HG03439 (cell line): ENCODE data around the gene FOXP1.

Source experiments
- ATAC-seq: cut with Tn5 transposase; IDR thresholded peaks from one replicate; pipeline ENCODE4 v1.9.1; 2021; ENCODE audit warnings: mild to moderate bottlenecking, moderate library complexity; ENCODE audit not compliant: unreplicated experiment

Gene FOXP1

GRCh38 chr3:71120012-71120411 lies 463.5 kb downstream of the FOXP1 start:
- ATAC-seq: no peak

DNA sequence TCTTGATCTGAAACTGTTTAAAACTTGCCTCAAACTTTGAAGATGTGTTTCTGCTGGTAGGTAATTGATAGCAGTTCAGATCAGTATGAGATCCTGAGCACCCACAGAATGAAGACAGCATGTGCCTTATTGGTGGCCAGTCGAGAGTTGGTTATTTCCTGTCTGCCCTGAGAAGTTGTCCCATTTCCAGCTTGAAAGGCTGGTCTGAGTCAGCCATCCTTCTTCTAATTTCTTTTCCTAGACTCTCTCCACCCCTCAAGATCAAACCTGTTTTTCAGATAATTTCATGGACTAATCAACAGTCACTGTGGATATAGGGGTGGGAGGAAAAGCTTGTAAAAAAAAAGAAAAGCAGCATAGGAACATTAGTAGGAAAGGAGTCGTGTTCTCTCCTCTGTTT lies 464.4 kb downstream of the FOXP1 start:
- no peak for ATAC-seq

GRCh38 chr3:71118436-71118835 lies 465.1 kb downstream of the FOXP1 start:
- no peak for ATAC-seq

- ATAC-seq: no peak
Observed at GRCh38 chr3:71117572-71118247, 465.8 kb downstream of the FOXP1 start.

DNA sequence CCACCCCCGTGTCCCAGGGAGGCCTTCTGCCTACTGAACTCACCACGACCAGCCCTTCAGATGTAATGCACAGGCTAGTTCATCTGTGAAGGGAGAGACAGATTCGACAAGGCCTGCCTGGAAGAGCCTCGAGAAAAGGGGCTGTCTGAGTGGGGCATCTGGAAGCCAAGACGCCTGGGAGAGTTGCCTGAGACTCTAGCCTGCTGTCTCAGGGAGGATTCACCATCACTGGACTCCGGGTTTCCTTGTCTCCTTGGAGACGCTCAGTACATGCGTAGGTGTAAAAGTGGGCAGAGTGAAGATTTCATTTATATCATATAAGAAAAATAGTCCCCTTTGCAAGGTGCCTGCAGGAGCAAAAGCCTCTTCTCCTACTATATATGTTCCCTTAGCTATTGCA lies 468.9 kb downstream of the FOXP1 start:
- no peak for ATAC-seq

- no peak for ATAC-seq
Observed at GRCh38 chr3:71112576-71112975, 471.0 kb downstream of the FOXP1 start.

- ATAC-seq: no peak
Observed at GRCh38 chr3:71111784-71112440, 471.6 kb downstream of the FOXP1 start.

DNA sequence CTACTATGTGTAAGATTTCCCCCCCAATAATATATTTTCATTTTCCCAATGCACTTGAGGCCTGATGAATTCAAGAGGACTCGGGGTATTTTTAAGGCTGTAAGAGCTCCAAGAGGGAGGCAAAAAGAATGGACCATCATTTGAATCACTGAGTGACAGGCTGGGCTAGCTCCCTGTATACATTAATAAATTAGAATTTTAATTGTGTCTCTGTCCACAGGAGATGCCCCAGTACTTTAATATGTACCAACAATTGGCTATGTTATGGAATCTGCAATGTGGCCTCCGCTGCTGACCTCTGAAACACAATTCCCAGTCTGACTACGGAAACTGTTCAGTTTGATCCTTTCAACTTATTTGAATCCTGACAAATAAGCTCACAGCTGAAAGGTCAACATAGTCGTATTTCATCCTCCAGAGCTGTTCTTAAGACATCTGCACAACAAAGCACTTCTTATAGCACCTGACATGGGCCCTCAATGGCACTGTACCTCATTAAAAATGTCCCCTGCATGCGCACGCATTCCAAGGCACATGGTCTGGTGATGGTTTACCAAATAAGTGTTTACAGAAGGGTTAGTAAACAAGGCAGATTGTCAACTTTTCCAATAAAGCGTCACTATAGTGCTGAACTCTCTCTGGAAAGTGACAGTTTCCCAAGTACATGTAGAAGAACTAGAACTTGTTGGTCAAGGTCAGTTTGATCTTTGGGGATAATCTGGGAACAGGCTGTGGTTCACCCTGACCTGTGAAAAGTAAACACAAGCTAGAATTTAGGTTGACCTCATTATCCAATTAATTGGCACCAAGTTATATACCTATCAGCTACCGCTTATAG lies 472.9 kb downstream of the FOXP1 start:
- ATAC-seq: no peak

- ATAC-seq: no peak
Observed at GRCh38 chr3:71109977-71110285, 473.6 kb downstream of the FOXP1 start.

GRCh38 chr3:71109241-71109976 lies 474.1 kb downstream of the FOXP1 start:
- ATAC-seq: no peak

DNA sequence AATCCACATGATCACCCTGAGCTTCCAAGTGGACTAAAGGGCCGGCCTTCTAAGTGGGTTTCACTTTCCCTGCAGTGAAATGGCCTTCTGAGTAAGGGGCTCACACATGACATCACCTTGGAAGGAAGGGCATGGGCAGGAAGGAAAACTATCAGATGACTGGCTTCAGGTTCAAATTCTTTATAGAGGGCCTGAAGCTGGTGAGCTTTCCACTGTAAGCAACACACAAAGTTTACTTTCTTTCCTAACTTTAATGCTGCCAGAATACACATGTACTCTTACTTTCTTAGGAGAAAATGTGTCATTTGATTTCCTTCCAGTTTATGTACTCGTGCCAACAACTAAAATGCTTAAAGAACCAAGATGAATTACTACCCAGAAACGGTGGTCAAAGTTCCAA lies 475.6 kb downstream of the FOXP1 start:
- ATAC-seq: no peak

- no peak for ATAC-seq
Observed at GRCh38 chr3:71104976-71105375, 478.6 kb downstream of the FOXP1 start.

GRCh38 chr3:71104556-71104955 lies 479.0 kb downstream of the FOXP1 start:
- no peak for ATAC-seq

- ATAC-seq: no peak
Observed at GRCh38 chr3:71104121-71104541, 479.4 kb downstream of the FOXP1 start.

DNA sequence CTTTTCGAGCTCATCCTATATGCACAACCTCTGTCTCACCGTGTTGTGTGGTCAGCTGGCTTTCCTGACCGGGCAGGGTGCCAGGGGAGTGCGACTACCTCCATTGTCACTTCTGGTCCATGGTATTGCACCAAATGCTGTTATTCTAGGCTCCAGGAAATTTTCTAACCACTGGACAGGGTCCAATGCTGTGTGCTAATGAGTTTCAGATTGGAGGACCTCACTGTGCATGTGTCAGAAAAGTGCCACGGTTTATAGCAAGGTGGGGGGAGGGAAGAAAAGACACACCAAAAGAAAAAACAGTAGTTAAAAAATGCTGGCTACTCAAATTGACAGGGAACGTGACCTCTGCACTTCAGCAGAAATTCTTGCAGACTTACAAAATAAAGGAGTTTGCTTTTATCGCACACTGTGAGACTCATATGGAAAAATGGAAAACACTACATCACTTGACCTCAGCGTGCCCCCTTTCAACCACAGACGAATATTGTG lies 480.1 kb downstream of the FOXP1 start:
- no peak for ATAC-seq

DNA sequence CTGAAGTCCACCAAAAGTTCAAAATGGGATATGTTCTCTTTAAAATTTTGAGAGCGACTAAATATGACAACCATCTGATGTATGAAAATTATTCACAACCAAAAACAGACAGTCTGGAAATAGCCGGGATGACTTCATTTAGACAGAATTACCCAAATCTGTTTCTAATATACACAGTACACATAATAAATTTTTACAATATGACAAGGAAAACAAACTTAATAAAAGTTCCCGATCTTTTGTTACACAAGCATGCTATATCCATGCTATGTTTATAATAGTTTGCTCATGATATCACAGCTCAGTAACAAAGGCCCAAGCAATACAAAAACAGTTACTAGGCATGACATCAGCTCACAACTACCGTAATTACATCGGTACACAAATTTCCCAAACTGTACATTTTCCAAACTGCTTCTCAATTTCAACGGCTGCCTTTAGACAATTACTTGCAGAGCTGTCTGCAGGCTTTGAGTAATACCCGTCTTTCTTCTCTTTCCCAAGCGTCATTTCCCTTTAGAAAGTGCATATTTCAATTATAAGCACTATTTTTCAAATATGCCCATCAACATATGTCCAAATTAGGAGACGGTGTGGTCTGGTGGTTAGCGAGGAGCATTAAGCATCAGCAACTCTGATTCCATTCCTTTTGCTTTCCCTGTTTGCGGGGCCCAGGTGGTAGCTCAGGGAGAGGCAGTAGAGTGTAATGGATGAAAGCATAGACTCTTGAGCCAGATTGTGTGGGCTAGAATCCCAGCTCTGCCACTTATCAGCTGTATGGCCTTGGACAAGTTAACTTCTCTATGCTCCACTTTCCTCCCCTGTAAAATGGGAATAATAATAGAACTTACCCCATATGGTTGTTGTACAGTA lies 481.2 kb downstream of the FOXP1 start:
- no peak for ATAC-seq

DNA sequence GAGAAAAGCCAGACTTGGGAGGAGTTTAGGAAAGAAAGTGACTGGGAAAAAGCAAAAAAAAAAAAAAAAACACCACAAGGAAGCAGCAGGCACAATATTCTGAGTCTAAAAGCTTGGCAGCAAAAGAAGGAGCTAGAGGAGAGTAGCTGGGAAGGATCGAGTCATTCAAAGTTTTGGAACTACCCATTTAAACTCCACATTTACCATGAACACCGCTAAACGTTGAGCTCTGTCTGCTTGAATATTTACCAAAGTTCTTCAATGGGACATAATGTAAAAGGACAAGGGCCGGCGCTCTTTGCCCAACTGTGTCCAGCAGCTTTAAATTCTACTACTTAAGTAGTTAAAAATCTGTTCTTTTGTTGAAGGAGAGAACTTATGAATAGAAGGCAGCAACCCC lies 481.9 kb downstream of the FOXP1 start:
- no peak for ATAC-seq

DNA sequence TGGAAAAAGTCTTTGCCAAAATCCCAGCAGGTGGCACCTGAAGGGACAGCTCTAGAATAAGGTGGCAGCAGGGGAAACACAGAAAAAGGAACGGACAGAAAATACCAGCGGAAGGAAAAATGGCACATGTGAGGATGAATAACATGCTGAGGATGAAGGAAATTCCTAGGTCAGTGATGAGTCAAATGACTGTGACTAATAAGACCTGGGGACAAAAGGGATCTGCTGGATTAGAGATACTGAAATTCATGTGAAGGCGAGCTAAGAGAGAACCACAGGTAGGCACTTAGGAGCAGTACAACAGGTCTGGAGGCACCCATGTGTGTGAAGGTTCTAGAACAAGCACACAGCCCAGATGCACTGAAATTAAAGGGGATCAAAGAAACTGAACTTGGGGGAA lies 482.5 kb downstream of the FOXP1 start:
- ATAC-seq: no peak

- no peak for ATAC-seq
Observed at GRCh38 chr3:71099997-71100719, 483.4 kb downstream of the FOXP1 start.

DNA sequence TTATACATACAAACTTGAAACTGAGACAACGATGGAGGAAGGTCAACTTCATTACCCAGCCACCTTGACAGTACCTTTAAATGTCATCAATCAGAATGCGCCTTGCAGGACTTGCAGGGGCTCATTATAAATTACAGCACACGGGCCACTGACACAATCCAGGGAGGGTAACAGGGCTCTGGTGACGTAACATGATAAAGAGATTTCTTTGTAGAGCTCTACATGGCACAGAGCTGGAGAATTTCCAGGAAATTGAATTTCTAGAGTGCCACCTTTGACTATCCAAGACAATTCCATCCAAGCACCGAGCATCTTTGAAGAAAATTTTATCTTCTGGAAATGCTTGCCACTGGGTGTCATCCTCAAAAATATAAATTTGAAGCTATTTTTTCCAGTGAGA lies 486.0 kb downstream of the FOXP1 start:
- no peak for ATAC-seq
